Bronchial epithelial cell (primary cell): Measurements from ENCODE around the gene AKTIP. TPM values are rescaled to one million over a fixed set of nuclear protein-coding genes. Genes with fewer than 3 reads are reported as not detected.
"Not testable (repeated sequence)": the region's sequence is repeated elsewhere in the genome, so short reads cannot be mapped to it uniquely, and the experiment has no call there.

ENCODE experiments used
- DNase-seq: peaks from one replicate; pipeline ENCODE4 v3.0.0-alpha.2; 2010; ENCODE audit warnings: low read depth
- FAIRE-seq: peaks from 2 replicates; lab custom pipeline; 2011; peaks lifted over from hg19 to GRCh38; lab: Jason Lieb, UNC
- H3K27me3 ChIP-seq: 2 replicates; pipeline ENCODE4 v1.5.1; 2011; ENCODE audit warnings: low read length; ENCODE audit not compliant: control insufficient read depth, insufficient read depth
- H3K36me3 ChIP-seq: 2 replicates; pipeline ENCODE4 v1.5.1; 2011; ENCODE audit warnings: low read length; ENCODE audit not compliant: control insufficient read depth, insufficient read depth
- H3K4me3 ChIP-seq: 2 replicates; pipeline ENCODE4 v1.5.1; 2011; ENCODE audit warnings: mild to moderate bottlenecking, low read depth, low read length, control low read depth
- CTCF ChIP-seq: IDR thresholded peaks from 2 replicates; pipeline ENCODE4 v1.5.1; 2011; ENCODE audit warnings: mild to moderate bottlenecking, moderate library complexity, low read length, control low read depth, inconsistent platforms; ENCODE audit not compliant: insufficient read depth, severe bottlenecking
- total RNA-seq: library from RNA; depleted of rRNA; stranded (reverse); fragments of >200 nt; gene quantifications from 2 replicates; pipeline ENCODE4 v1.2.1, GENCODE V29; 2014

Gene AKTIP
- total RNA-seq, 1 donor from 2014 or later = 50.5 TPM

- Histone ChIP-seq H3K4me3 (no peak overlapping the region), H3K27me3 (no peaks in the 10 kb centered on the region), H3K36me3 (no peaks in the 10 kb centered on the region)
- TF ChIP-seq CTCF = no peak
- FAIRE-seq (no peak), DNase-seq (no peak)
Observed at GRCh38 chr16:53519417-53520091, 16.5 kb upstream of the AKTIP start.

DNA sequence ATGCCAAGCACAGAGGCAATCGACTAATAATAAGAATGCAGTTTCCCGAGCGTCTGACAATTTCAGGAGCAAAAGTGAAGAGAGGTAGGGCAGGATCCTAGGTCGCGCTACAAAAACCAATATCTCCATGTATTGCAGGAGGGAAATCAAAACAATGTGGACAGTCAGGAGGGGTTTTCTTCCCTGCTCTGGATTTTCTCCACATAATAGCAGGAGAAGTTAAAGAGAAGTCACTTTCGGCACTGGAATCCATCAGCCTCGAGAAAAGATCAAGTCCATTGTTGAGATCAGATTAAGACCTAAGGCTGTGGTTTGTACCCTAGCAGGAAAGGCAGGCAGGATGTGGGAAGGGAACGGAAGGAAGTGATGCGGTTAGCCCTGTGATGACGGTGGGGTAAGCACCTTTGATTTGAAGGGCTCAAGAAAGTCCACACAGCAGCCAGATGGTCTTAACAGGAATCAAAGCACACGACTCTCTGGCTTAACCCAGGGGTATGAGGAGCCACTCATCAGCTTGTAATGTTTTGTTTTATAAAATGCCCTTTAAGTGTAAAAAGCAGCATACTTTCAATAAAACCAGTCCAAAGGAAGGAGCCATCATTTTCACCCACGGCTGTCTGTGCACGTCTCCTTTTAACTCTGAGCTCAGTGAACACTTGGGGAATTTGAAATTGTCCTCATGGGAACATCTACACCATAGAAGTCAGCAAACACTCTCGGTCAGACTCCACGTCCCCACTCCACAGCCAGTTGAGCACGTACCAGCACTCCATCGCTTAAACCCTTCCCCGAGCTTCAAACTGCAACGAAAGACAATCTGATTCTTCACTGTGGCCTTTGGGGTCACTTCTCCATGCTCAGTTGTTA is 15.8 kb upstream of the AKTIP start:
- H3K36me3 ChIP-seq = no peaks in the 10 kb centered on the region
- H3K27me3 ChIP-seq = no peaks in the 10 kb centered on the region
- TF ChIP-seq CTCF = no peak
- no peak for DNase-seq
- H3K4me3 ChIP-seq = no peak overlapping the region
- no peak for FAIRE-seq

DNA sequence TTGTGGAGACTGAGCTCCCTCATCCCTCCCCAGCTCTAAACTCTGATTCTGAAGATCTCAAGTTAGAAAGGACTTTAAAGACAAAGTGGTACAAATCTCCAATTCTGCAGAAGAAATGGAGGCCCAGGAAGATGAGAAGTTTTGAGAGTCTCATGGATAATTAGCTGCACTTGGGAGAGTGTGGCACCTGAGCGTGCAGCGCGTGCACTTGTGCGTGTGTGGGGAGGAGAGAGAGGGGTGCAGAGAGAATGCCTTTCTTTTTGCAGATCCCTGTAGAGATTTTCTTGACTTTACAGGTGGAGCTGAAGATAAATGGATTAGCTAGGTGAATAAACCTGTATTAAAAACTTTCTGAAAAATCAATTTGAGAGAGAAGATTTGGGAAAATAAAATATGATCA is 14.8 kb upstream of the AKTIP start:
- FAIRE-seq = no peak
- Histone ChIP-seq H3K27me3 (no peaks in the 10 kb centered on the region), H3K4me3 (no peak overlapping the region), H3K36me3 (no peaks in the 10 kb centered on the region)
- no peak for DNase-seq
- TF ChIP-seq CTCF = no peak

GRCh38 chr16:53515811-53516210 is 12.8 kb upstream of the AKTIP start:
- FAIRE-seq = no peak
- Histone ChIP-seq H3K36me3 (no peaks in the 10 kb centered on the region), H3K4me3 (no peak overlapping the region), H3K27me3 (no peaks in the 10 kb centered on the region)
- DNase-seq = no peak
- no peak for TF ChIP-seq CTCF

DNA sequence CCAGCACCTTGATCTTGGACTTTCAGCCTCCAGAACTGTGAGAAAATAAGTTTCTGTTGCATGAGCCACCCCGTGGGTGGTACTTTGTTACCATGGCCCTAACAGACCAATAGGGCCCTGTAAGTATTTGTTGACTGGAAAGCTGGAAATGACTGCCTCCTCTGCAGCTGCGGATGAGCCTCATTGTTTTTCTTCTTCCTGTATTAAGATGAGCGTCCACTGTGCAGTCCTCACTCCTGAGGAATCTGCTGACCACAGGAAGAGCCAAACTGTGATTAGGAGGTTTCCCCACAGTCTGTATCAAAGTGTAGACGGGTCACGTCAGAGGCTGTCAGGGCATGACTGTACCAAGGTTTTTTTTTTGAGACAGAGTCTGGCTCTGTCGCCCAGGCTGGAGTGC is 12.2 kb upstream of the AKTIP start:
- TF ChIP-seq CTCF = no peak
- no peak overlapping the region for H3K4me3 ChIP-seq
- no peaks in the 10 kb centered on the region for H3K27me3 ChIP-seq
- H3K36me3 ChIP-seq = no peaks in the 10 kb centered on the region
- FAIRE-seq = no peak
- no peak for DNase-seq

- not testable (repeated sequence) for H3K27me3 ChIP-seq, H3K36me3 ChIP-seq, DNase-seq, FAIRE-seq, H3K4me3 ChIP-seq
Observed at GRCh38 chr16:53512795-53513194, 9.8 kb upstream of the AKTIP start.
